Tongue (tissue), 2 donors: Measurements from ENCODE around the gene PLA2G2C. TPM values are rescaled to one million over a fixed set of nuclear protein-coding genes. Genes with fewer than 3 reads are reported as not detected.
A peak's percentile ranks its signal among the peaks of the same experiment; 100 is the strongest.

ENCODE experiments used
- DNase-seq: peaks from one replicate; pipeline ENCODE4 v3.0.0-alpha.2; 2015
- total RNA-seq: library from RNA; depleted of rRNA; stranded (reverse); fragments of >200 nt; gene quantifications from one replicate; pipeline ENCODE4 v1.2.3, GENCODE V29; 2014

The PLA2G2C gene
- total RNA-seq, 1 donor from 2014 or later = not detected

DNA sequence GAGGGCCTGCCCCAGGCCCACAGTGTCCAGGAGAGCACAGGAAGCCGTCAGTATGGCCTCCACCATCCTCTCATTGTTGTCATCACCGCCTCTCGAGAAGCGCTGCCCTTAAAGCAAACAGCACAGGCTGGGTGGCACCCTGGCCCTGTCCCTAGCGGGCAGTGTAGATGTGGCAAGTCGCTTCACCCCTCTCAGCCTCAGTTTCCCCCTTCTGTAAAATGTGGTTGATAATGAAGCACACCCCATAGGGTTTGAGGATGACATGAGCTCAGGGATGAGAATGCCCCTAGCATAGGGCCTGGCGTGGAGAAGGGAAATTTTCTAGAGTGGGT lies 33.8 kb downstream of the PLA2G2C start:
- DNase-seq = no peak

DNA sequence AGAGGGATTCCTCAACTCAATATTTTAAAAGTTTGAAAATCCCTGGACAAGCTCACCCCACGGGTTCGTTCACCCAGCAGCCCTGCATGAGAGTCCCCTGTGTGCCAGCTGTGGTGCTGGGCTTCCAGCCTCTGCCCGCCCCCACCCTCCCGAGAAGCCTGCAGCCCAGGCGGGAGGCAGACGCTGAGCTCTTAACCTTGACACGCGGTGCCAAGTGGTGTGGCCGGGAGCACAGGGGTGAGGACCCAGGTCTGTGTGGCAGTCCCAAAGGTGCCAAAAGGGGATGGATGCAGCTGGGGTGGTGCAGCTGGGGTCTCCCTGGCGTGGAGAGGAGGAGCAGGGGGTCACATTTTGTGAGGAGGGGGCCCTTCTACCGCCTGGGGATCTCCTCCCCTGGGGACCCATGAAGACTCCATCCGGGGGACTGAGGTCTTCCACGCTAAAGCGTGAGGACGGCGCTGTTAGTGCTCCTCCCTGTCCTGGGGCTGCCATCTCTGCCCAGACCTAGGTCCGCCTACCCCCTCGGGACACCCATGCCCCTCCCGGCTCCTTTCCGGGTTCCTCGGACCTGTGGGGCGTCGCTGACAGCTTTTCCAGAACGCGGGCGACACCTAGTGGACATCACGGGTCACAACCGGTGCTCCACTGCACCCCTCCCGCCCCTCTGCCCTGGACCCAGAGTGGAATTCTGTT lies 34.3 kb downstream of the PLA2G2C start:
- peak; percentile 87 for DNase-seq

DNA sequence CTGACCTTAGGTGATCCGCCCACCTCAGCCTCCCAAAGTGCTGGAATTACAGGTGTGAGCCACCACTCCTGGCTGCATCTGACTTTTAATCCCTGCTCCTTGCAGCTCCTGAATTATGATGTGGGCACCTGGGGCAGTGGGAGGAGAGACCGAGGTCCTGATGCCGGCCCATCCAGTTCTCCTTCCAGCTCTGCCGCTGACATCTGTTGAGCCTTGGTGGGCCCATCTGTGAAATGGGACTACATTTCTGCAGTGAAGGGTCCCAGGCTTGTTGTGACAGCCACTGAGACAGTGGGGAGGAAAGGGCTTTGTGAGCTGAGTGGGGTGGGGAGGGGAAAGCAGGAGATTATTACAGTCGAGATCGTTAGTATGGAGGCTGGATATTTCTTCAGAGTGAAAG lies 35.3 kb downstream of the PLA2G2C start:
- DNase-seq = no peak

DNA sequence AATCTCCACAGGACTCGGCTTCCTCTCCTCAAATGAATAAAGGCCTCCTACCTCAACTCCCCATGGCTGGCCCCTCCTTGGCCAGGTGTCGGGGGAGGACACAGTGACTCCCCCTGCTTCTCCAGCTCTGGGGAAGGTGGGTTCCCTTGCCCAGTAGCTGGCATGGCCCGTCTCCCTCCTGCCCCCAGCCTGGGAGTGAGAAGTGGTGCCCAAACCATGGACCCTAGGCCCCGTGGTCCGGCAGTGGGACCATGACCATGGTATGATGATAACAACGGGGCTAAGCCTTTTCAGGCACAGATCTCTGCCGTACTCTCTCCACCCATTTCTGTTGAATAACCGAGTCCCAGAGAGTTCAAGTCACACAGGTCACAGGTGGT lies 36.0 kb downstream of the PLA2G2C start:
- no peak for DNase-seq

DNA sequence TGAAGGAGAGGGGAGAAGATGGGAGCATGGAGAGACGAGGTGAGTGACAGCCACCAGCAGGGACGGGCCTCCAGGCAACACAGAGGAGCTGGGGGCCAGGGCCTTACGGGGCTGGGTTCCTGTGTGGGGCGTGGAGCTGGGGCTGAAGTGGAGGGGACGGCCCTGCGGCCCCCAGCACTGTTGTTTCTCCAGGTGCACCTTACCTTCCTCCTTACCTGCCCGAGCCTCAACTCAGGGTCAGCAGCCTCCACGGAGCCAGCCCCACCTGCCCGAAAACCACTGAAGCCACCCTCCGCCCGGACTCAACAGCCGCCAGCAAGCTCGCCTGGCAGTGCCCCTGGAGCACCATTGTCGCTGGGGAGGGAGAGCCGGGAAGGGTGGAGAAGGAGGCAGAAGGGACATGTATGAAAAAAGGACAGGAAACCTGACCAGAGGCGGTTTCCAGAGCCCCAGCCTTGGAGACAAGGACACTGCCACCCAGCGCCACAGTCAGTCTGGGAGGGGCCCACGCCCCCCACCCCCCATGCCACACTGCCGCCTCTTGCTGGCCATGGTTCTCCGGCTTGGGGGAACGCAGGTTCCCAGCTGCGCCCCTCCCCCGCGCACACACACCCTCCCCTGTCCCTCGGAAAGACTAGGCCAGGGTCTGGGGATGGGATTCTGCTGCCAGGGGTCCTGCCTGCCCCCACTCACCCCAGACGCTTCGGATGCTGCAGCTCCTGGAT lies 36.6 kb downstream of the PLA2G2C start:
- no peak for DNase-seq

DNA sequence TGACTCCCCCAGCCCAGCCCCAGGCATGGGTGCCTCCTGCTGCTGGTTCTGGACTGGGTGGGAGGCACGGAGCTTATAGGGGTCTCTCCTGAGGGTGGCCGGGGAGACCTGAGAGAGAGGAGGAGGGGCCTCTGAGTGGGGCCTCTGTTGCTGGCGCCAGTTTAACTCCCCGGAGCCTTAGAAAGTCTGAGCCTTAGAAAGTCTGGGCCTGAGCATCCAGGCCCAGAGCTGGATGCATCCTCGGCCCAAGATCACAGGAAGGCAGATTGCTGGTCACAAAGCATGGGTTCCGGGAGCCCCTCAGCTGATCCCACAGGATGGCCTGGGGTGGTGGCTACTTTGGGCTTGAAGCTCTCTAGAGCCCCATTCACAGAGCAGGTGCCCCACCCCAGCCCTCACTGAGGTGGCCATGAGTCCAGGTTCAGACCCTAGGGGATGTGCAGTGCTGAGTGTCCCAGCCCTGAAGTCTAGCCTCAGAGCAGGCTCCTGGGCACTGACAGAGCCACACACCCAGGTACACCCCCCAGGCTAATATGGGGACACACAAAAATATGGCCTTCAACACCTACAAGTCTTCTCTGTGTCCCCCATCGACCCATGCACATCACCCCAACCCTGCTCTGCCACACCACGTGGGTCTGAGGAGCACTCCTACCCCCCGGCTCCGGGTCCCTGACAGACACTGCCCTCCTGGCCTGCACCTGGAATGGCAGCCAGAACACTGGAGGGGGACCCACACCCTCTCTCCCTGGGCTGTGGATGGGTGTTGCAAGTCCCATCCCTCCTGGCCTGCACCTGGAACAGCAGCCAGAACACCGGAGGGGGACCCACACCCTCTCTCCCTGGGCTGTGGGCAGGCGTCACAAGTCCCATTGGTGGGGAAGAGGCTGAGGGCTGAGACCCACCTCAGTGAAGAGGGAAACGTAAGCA lies 37.5 kb downstream of the PLA2G2C start:
- DNase-seq = no peak

DNA sequence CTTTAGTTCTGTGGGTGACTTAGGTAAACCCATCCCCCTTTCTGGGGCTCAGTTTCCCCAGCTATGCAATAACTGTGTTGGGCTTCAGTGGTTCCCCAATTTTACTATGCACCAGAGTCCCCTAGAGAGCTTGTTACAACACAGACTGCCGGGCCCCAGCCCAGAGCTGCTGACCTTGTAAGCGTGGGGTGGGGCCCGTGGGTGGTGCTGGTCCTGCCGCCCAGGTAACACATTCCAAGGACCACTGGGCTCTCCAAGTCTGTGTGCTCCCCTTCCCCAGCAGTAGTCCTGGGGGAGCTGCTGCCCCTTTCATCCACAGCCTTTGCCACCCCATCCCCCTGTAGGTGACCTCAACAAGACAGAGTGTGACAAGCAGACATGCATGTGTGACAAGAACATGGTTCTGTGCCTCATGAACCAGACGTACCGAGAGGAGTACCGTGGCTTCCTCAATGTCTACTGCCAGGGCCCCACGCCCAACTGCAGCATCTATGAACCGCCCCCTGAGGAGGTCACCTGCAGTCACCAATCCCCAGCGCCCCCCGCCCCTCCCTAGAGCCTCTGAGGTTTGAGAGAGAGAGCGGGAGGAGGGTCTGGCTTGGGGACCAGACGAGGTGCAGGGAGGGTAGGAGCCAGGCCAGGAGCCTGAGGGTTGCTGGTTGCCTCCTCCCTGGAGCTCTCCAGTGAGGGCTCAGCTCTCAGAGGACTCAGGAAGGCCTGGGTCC lies 38.3 kb downstream of the PLA2G2C start:
- DNase-seq = no peak

DNA sequence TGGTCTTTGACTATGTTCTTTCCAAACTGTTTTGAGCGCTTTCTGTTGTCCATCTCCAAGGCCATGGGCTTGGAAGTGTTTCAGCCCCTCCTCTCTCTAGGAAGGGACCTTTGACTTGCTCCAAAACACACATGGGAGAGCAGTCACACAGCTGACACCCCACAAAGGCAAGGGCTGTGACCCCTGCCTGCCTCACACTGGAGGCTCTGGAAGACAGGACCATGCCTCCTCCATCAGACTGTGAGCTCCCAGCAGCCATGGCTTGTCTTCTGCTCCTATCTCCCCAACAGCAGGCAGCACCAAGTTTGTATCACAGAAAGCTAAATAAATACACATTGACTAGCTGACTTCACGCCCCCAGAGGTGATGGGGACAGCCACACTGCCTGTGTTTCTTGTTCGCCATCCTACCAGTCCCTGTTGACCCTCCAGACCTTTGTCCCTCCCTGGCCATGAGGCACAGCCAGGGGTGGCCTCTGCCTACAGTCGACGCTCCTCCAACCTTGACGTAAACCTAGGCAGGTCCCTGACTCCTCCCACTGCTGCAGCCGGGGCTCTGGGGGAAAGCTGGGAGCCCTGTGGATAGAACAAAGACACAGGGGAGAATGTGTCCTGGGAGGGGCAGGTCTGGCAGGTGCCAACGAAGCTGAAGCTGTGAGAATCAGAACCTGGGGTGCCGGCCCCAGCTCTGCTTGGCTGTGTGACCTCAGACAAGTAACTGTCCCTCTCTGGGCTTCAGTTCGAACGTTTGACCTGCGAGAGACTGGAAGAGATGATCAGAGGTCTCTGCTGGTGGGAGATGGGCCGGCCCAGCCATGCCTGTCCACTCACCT lies 42.4 kb downstream of the PLA2G2C start:
- no peak for DNase-seq

DNA sequence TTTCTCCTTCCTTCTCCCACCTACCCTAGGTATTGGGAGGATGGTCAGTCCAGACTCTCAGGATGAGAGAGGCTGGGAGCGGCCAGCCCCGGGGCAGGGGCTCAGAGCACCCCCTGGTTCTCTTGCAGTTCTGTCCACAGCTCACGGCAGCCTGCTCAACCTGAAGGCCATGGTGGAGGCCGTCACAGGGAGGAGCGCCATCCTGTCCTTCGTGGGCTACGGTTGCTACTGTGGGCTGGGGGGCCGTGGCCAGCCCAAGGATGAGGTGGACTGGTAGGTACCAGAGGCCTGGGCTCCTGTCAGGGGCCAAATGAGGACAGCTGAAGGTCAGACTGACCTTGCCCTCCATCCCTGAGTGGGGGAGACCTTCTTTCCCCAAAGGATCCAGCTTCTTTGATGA lies 43.0 kb downstream of the PLA2G2C start:
- DNase-seq = no peak

DNA sequence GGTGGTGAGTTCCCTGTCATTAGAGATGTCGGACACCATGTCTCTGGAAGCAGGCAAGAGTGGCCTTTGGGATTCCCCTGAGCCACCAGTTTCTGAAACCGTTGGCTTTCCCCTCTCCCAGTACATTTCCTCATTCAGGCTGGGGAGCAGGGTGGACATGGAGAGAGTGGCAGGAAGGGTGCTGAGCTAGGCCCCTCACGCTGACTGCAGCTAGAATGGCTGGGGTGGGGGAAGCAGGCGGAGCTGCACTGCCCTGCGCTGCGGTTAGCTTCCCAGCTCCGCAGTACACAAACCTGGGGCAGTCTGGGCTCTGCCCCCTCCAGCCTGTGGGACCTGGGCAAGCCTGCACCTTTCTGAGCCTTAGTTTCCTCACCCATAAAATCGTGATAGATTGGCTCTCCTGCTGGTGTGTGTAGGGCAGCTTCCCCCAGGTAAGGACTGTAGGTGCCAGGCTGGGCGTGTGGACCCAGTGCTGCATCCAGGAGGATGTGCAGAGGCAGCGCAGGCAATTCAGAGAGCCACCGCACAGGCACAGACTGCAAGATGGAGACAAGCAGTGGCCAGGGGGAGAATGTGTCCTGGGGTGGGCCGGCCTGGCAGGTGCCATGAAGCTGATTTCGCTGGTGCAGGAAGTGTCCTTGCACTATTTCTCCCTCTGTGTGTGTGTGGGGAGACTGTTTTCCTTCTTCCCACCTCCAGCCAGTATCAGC lies 44.2 kb downstream of the PLA2G2C start:
- DNase-seq = no peak

DNA sequence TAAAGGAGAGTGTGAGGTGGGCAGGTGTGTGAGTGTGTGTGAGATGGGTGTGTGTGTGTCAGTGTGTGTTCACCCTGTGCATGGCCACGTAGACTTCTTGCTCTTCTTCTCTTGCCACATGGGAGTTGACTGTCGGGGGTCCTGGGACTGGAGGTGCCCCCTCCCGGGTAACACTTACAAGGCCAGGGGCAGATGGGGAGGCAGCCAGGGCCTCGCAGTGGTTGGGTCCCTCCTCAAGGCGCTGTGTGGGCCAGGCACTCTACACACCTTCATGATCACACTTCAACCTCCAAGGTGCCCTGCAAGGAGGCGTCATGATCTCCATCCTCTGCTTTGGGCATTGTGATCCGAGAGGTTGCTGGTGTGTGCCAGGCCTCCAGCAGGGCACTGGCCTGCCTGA lies 44.9 kb downstream of the PLA2G2C start:
- no peak for DNase-seq

DNA sequence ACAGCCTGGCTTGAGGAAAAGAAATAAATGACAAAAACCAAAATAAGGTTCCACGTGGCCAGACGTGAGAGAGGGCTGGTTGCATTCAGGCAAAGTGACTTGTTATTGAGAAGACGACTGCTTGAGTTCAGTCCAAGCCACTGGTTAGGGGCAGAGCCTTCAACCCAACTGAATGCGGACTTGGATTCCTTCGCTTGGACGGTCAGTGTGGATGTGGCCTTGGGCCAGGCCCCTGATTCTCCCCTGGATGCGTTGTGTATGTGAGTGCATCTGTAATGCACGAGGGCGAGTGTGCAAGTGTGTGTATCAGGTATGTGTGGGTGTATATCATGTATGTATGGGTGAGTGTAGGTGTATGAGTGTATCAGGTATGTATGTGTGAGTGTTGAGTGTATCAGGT lies 45.3 kb downstream of the PLA2G2C start:
- no peak for DNase-seq

DNA sequence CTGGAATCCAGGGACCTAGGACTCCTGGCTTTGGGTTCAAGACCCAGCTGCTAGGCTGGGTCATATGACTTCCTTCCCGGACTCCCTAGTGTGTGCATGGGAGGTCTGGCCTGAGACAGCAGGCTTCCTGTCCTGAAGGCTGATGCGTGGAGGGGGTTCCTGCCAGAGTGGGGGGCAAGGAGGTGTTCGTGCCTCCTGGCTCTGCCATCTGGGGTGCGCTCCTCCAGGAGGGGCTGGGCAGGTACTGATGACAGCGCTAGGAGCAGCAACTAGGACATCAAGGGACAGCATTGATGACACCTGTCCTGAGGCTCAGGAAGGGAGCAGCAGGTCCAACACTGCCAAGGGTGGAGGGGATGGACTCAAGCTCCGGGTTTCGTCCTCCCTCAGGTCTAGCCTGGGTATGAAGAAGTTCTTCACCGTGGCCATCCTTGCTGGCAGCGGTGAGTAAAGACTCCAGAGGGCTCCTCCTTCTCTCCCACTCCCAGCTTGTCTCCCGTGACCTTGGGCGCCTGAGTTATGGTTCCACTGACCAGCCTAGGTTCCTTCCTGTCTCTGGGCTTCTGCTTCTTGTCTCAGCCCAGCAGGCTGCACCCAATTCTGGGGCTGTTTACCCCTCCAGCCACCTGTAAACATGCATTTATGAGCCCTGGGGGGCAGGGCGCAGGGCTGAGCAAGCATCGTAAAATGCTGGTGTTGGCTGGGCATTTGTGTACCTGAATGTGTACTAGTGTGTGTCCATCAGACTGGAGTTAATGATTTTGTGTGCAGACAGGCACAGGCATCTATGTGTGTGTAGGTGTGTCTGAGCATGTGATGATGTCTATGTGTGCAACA lies 46.3 kb downstream of the PLA2G2C start:
- no peak for DNase-seq

DNA sequence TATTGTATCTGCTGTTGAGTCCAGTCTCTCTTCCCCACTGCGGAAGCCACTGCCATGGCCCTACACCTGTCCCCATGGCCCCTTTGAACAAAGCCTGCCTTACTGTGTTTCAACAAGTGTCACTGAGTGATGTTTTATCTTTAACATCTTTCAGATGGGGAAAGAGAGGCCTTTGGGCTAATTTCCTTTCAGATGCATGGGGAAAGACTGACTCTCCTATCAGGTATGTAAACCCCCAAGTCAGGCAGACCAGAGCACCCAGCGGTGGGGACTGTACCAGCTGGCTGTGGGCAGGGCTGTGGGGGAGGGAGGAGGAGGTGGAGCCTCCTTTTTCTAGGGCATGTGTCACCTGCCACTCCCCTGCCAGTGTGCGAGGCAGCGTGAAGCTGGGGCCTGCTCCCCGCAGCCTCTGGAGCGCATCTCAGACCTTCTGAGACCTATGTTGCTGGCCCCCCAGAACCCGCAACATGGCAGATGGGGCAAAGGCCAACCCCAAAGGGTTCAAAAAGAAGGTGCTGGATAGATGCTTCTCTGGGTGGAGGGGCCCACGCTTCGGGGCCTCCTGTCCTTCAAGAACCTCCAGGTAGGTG lies 47.3 kb downstream of the PLA2G2C start, which contains the start of gene PLA2G2F:
Gene PLA2G2F, plus strand, starts transcription at position 363 of the 590 bp plus-strand sequence. Its CDS starts 105 bp downstream, at position 468.
- DNase-seq = no peak

DNA sequence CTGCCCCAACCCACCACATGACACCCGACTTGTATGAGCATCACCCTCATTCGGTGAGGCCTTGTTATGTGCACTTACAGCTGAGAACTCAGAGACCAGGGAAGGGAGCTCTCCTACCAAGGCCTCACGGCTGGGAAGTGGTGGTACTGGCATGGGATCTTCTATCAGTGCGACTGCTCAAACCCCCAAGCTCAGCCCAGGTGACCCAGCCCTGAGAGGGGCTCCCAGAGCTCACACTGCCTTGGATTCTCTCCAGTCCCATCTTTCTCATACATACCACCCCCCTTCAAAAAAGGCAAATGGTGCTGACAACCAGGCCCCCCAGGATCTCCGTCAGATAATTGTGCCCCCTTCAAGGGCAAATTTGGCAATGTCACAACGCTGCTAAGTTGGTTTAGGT lies 48.0 kb downstream of the PLA2G2C start:
- DNase-seq = no peak

DNA sequence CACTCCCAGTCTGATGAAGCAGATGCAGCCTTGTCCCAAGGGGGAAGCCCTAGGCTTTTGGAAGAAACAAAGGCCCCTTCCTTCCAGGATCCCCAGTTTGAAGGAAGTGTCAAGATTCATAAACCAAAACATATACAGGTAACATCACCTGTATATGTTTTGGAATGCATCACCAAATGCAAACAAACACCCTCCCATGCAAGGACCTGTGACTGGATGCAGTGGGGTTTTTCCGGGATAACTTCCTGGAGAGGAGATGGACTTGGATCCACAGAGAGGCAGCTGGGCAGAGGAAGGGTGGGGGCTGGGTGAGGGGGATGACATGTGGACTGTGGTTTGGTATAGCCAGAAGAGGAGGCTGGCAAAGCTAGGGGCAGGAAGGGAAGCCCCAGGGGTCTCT lies 48.7 kb downstream of the PLA2G2C start:
- DNase-seq = no peak

DNA sequence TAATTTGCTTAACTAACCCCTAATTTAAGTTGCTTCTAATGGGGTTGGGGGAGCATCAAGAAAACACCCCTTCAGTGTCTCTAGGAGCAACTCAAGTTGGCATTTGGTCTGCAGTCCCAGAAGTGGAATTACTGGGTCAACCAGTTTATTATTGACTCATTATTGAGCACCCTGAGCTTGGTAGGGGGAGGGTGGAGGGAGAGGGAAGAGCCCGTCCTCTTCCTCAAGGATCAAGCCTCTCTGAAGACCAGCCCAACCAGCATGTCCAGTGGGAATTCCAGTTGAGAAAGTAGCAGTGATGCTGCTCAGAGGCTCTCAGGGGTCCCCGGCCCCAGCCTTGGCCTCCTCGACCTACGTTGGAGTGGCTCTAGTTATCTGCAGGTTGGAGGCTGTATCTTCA lies 49.3 kb downstream of the PLA2G2C start:
- DNase-seq = no peak

DNA sequence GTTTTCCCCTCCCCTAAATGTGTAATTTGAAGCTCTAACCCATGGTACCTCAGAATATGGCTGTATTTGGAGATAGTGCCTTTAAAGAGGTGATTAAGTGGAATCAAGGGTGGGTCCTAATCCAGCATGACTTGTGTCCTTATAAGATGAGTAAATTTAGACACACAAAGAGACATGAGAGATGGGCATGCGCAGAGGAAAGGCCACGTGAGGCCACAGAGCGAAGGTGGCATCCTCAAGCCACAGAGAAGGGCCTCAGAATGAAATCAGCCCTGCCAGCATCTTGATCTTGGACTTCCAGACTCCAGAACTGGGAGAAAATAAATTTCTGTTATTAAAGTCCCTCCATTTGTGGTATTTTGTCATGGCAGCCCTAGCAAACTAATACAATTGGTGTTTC lies 50.1 kb downstream of the PLA2G2C start:
- no peak for DNase-seq

DNA sequence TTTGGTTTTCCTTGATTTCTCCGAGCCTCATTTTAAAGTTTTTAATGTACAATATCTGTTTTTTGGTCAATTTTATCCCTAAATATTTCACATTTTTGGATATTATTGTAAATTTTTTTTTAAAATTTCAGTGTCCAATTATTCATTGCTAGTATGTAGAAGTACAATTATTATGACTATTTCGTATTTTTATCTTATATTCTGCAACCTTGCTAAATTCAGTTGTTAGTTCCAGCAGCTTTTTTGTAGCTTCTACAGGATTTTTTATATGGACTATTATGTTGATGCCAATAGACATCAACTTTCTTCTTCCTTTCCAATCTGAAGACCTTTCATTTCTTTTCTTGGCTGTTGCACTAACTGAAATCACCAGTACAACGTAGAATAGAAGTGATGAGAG lies 51.3 kb downstream of the PLA2G2C start:
- no peak for DNase-seq
